ENCODE results near the gene TGFBR1.
A peak's percentile ranks its signal among the peaks of the same experiment; 100 is the strongest.

The TGFBR1 gene

GRCh38 chr9:99138424-99139284 is 33.7 kb downstream of the TGFBR1 start:
- no peak for DNase-seq

- DNase-seq = no peak
Observed at GRCh38 chr9:99139868-99140267, 35.0 kb downstream of the TGFBR1 start.

GRCh38 chr9:99140685-99141314 is 35.9 kb downstream of the TGFBR1 start:
- DNase-seq = peak; percentile 4 to 23

- DNase-seq = no peak
Observed at GRCh38 chr9:99141849-99142248, 36.9 kb downstream of the TGFBR1 start.

GRCh38 chr9:99142275-99142674 is 37.4 kb downstream of the TGFBR1 start:
- no peak for DNase-seq

GRCh38 chr9:99143655-99144054 is 38.7 kb downstream of the TGFBR1 start:
- no peak for DNase-seq

GRCh38 chr9:99144966-99145365 is 40.1 kb downstream of the TGFBR1 start:
- no peak for DNase-seq

- DNase-seq = no peak
Observed at GRCh38 chr9:99146574-99146973, 41.7 kb downstream of the TGFBR1 start.

- DNase-seq = no peak
Observed at GRCh38 chr9:99147177-99147576, 42.3 kb downstream of the TGFBR1 start.

- DNase-seq = no peak
Observed at GRCh38 chr9:99150451-99151171, 45.7 kb downstream of the TGFBR1 start.

GRCh38 chr9:99154356-99154755 is 49.4 kb downstream of the TGFBR1 start:
- no peak for DNase-seq

GRCh38 chr9:99155736-99156135 is 50.8 kb downstream of the TGFBR1 start:
- DNase-seq = no peak

- DNase-seq = no peak
Observed at GRCh38 chr9:99158629-99159028, 53.7 kb downstream of the TGFBR1 start.

GRCh38 chr9:99160173-99160572 is 55.3 kb downstream of the TGFBR1 start:
- DNase-seq = no peak

GRCh38 chr9:99162759-99163364 is 57.9 kb downstream of the TGFBR1 start:
- peak in 1 of 2 experiments; percentile 30 for DNase-seq

GRCh38 chr9:99166149-99166548 is 61.2 kb downstream of the TGFBR1 start:
- DNase-seq = no peak

GRCh38 chr9:99167119-99167518 is 62.2 kb downstream of the TGFBR1 start:
- no peak for DNase-seq

- no peak for DNase-seq
Observed at GRCh38 chr9:99167694-99168093, 62.8 kb downstream of the TGFBR1 start.

GRCh38 chr9:99169086-99169485 is 64.2 kb downstream of the TGFBR1 start:
- DNase-seq = no peak

GRCh38 chr9:99169982-99170761 is 65.3 kb downstream of the TGFBR1 start:
- peak; percentile 67 to 76 for DNase-seq

GRCh38 chr9:99171225-99172123 is 66.6 kb downstream of the TGFBR1 start:
- DNase-seq = no peak
